ENCODE results near the gene PARL. TPM values are rescaled to one million over a fixed set of nuclear protein-coding genes. Genes with fewer than 3 reads are reported as not detected.

Gene PARL
- total and polyA plus RNA-seq, 10 of the 15 experiments (the other 5 are each of a cell fraction or from before 2014, with no cell fraction given): 49.7 to 113 (median 77.2) TPM

- SMC1A ChIA-PET (ENCODE audit: uncharacterized antibody, unreplicated experiment): interaction anchor here (0.6 kb wide), 1 partner anchor 141 kb away, joined by 4 read pairs; no protein-coding TSS in a partner anchor
- BruUV-seq (replicated peaks): no TSS peak
- in situ Hi-C loops (cut with MboI): no loop called here
Observed at GRCh38 chr3:183879243-183879642, 5.4 kb downstream of the PARL start.

More at GRCh38 chr3:183879243-183879642, 5.4 kb downstream of the PARL start:
- ChIA-PET POLR2A (no interaction called here), RAD21 (ENCODE audit: unreplicated experiment) (no interaction called here), CTCF (interaction anchor here (1.0 kb wide), 1 partner anchor 12 kb away, joined by 6 read pairs; no protein-coding TSS in a partner anchor)
- H3K4me3 ChIP-seq: no peak overlapping the region
- FAIRE-seq (no peak), ATAC-seq (no peak), DNase-seq (ENCODE audit: low read depth, low spot score) (no peak)
- no peaks in the 10 kb centered on the region for H3K9me3 ChIP-seq (replicated peaks; ENCODE audit: control insufficient read depth, insufficient read depth, low read length)
- H3K9ac ChIP-seq (ENCODE audit: control insufficient read depth, insufficient read depth, low read length): no peak overlapping the region
- TF ChIP-seq EZH2 (IDR thresholded peaks at IDR 0.05; ENCODE audit: borderline replicate concordance, control insufficient read depth, low read depth, low read length) (no peak), ZNF207 (IDR thresholded peaks at IDR 0.05; ENCODE audit: borderline replicate concordance) (no peak), HDAC2 (IDR thresholded peaks at IDR 0.05) (no peak), E4F1 (IDR thresholded peaks at IDR 0.05; ENCODE audit: borderline replicate concordance, partially characterized antibody) (no peak), RBBP5 (conservative IDR thresholded peaks at IDR 0.05) (no peak), POLR2AphosphoS2 (IDR thresholded peaks at IDR 0.05; ENCODE audit: low read depth, low read length) (no peak), EED (IDR thresholded peaks at IDR 0.05; ENCODE audit: low read depth) (no peak), CBFB (IDR thresholded peaks at IDR 0.05; ENCODE audit: low read depth) (no peak), RB1 (IDR thresholded peaks at IDR 0.05; ENCODE audit: borderline replicate concordance) (no peak), DPF2 (IDR thresholded peaks at IDR 0.05) (no peak)
- no peak overlapping the region for H3K4me2 ChIP-seq (ENCODE audit: control insufficient read depth, insufficient read depth)
- H2AFZ ChIP-seq (ENCODE audit: control insufficient read depth, low read depth, low read length): no peak overlapping the region
- peaks cover 57% of the 10 kb centered on the region for H3K79me2 ChIP-seq (ENCODE audit: control insufficient read depth, insufficient read depth, low read length)
- H3K27ac ChIP-seq (ENCODE audit: control insufficient read depth, insufficient read depth): no peak overlapping the region
- 95% methylated on average over 2 of the region's 2 CpGs for WGBS (ENCODE audit: insufficient coverage, insufficient replicate concordance, low lambda C conversion rate, missing lambda C conversion rate)
- intact Hi-C loops (cut with micrococcal nuclease; ENCODE audit: unreplicated experiment): no loop called here
- no peaks in the 10 kb centered on the region for H3K27me3 ChIP-seq (replicated peaks in 1 of 2; ENCODE audit: control insufficient read depth in 2 of 2, insufficient read depth in 2 of 2, low read length in 1 of 2)
- H3K36me3 ChIP-seq (ENCODE audit: control insufficient read depth in 2 of 2, insufficient read depth in 2 of 2, low read length in 1 of 2): peaks cover 0 to 11% of the 10 kb centered on the region in 2 experiments; a peak in 3 of 4 replicates
- peaks cover 4% of the 10 kb centered on the region for H3K4me1 ChIP-seq (ENCODE audit: control insufficient read depth, insufficient read depth, low read length)
- no peaks in the 10 kb centered on the region; the same call in none of the 2 replicates for H4K20me1 ChIP-seq (ENCODE audit: control insufficient read depth, insufficient read depth)
